C4-2B (cell line): ENCODE measurements around the gene ADGRB3.

ENCODE experiments used
- CTCF ChIP-seq: fragments of 450-650 bp; conservative IDR thresholded peaks from 2 replicates; pipeline ENCODE4 v1.5.1; 2017; ENCODE audit warnings: mild to moderate bottlenecking
- ZFX ChIP-seq: fragments of 450-650 bp; IDR thresholded peaks from 2 replicates; pipeline ENCODE4 v1.6.1; 2017

DNA sequence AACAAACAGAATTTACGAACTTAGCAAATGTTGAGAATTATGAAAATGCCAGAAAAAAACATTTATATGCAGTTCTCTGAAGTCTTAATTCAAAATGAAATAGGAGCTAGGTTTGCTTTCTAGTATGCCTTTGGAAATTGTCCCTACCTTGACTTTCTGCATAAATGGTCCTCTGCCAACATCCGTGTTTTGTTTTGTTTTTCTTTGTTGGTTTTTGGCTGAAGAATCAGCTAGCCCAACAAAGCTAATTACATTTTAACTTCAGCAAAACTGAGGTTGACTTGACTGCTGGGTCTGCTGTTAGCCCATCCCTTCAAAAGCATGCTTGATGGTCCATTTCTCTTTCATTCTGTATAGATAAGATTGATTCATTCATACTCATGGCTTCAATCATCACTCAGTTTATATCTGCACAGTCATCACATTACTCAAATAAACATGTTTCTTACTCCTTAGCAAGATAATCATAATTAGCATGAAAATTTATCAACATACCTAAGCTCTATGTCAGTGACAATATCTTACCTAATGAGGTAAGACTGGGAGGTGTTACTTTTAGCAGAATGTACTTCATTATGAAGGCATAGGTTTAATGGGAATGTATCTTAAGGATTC lies 76.4 kb downstream of the ADGRB3 start:
- no peak for TF ChIP-seq CTCF
- TF ChIP-seq ZFX, result no peak
